GM23248 (cell line): ENCODE measurements around the gene TULP3. TPM values are rescaled to one million over a fixed set of nuclear protein-coding genes. Genes with fewer than 3 reads are reported as not detected.

ENCODE experiments used
- DNase-seq: peaks from one replicate; pipeline ENCODE4 v3.0.0-alpha.2; 2015
- H2AFZ ChIP-seq: fragments of 200-600 bp; sonication (generic); 2 replicates; pipeline ENCODE4 v1.6.1; 2016; ENCODE audit warnings: antibody characterized with exemption
- H3F3A ChIP-seq: fragments of 200-600 bp; sonication (generic); 2 replicates; pipeline ENCODE4 v1.6.1; 2016; ENCODE audit warnings: mild to moderate bottlenecking, antibody characterized with exemption, mixed run types; ENCODE audit not compliant: insufficient read depth
- H3K27ac ChIP-seq: fragments of 200-600 bp; sonication (generic); 2 replicates; pipeline ENCODE4 v1.5.1; 2016; ENCODE audit warnings: mild to moderate bottlenecking
- H3K27me3 ChIP-seq: fragments of 200-600 bp; sonication (generic); replicated peaks from 2 replicates; pipeline ENCODE4 v1.6.1; 2016; ENCODE audit warnings: mild to moderate bottlenecking; ENCODE audit not compliant: insufficient read depth
- H3K36me3 ChIP-seq: fragments of 200-600 bp; sonication (generic); 2 replicates; pipeline ENCODE4 v1.6.1; 2016; ENCODE audit warnings: low read depth, mild to moderate bottlenecking
- H3K4me1 ChIP-seq: fragments of 200-600 bp; sonication (generic); 2 replicates; pipeline ENCODE4 v1.6.1; 2016; ENCODE audit warnings: mild to moderate bottlenecking; ENCODE audit not compliant: insufficient read depth
- H3K4me2 ChIP-seq: fragments of 200-600 bp; sonication (generic); one replicate; pipeline ENCODE4 v1.6.1; 2016; ENCODE audit warnings: mild to moderate bottlenecking; ENCODE audit not compliant: unreplicated experiment
- H3K4me3 ChIP-seq: fragments of 200-600 bp; sonication (generic); 2 replicates; pipeline ENCODE4 v1.5.1; 2016; ENCODE audit warnings: mild to moderate bottlenecking
- H3K79me2 ChIP-seq: fragments of 200-600 bp; sonication (generic); 2 replicates; pipeline ENCODE4 v1.6.1; 2016; ENCODE audit warnings: mild to moderate bottlenecking; ENCODE audit not compliant: insufficient read depth
- H3K9ac ChIP-seq: fragments of 200-600 bp; sonication (generic); 2 replicates; pipeline ENCODE4 v1.6.1; 2016; ENCODE audit warnings: mild to moderate bottlenecking
- H3K9me2 ChIP-seq: fragments of 200-600 bp; sonication (generic); 2 replicates; pipeline ENCODE4 v1.6.1; 2016; ENCODE audit warnings: mixed run types, mild to moderate bottlenecking, moderate library complexity; ENCODE audit not compliant: insufficient read depth
- H3K9me3 ChIP-seq: fragments of 200-600 bp; sonication (generic); one replicate; pipeline ENCODE4 v1.6.1; 2017; ENCODE audit warnings: low read depth
- H4K20me1 ChIP-seq: fragments of 200-600 bp; sonication (generic); 2 replicates; pipeline ENCODE4 v1.6.0; 2016; ENCODE audit not compliant: insufficient read depth
- EZH2 ChIP-seq: fragments of 200-600 bp; sonication (generic); IDR thresholded peaks from 2 replicates; pipeline ENCODE4 v1.6.1; 2018; ENCODE audit warnings: antibody characterized with exemption, mild to moderate bottlenecking; ENCODE audit not compliant: insufficient read depth, poor library complexity, severe bottlenecking
- EZH2phosphoT487 ChIP-seq: fragments of 200-600 bp; sonication (generic); IDR thresholded peaks from 2 replicates; pipeline ENCODE4 v1.6.1; 2018; ENCODE audit warnings: antibody characterized with exemption, moderate library complexity, mild to moderate bottlenecking, low read depth; ENCODE audit not compliant: insufficient read depth
- whole genome bisulfite sequencing, 2 experiments: methylation state at CpG; one replicate each; pipeline ENCODE4 v1.1.6; 2015 to 2017; ENCODE audit warnings: low lambda C conversion rate in 2 of 2, low coverage in 1 of 2; ENCODE audit errors: missing lambda C conversion rate in 2 of 2; 5-methylcytosine and 5-hydroxymethylcytosine counted together
- in situ Hi-C: fragments of 300-500 bp; cut with MboI; formaldehyde crosslinking; loops from 2 replicates; pipeline ENCODE4 v1.15.0; 2020
- polyA plus RNA-seq: library from polyadenylated mRNA; unstranded; fragments of >200 nt; fragmentation: Nextera tagmentation; extraction: Ambion mirVana; gene quantifications from 2 replicates; pipeline ENCODE4 v1.2.1, GENCODE V29; 2016
- total RNA-seq: library from RNA; depleted of rRNA; stranded (reverse); fragments of >200 nt; shearing (Covaris generic); gene quantifications from 2 replicates; pipeline ENCODE4 v1.2.3, GENCODE V29; 2014

TULP3 gene
- total and polyA plus RNA-seq, 2 experiments from 2014 or later = 42.6 to 47.0 TPM

DNA sequence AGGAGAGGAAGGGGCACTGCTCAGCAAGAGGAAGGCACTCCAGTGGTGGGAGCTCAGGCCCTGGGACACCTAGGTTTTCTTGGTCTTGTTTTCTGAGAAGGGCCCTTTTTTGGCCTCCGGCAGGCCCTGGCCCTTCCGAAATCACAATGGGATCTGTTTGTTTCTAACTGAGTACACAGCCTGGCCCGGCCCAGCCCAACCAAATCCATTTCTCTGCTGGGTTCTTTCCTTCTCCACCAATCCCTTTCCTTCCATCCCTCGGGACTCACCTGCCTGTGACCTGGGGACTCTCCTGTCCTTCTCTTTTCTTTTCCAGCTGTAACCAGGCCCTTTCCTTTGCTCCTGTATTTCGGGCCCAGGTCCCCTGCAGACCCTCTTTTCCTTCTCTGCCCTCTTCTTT, 87.1 kb downstream of the TULP3 start:
- no peak overlapping the region for H3K9ac ChIP-seq
- no peak for DNase-seq
- H3K36me3 ChIP-seq = no peaks in the 10 kb centered on the region
- no peak overlapping the region for H3K27ac ChIP-seq
- H3K79me2 ChIP-seq = 0 out of 2 replicates have a peak, but pooled peaks cover 9% of the 10 kb centered on the region
- no peaks in the 10 kb centered on the region for H3K9me2 ChIP-seq
- no peaks in the 10 kb centered on the region for H3F3A ChIP-seq
- no peak overlapping the region for H3K4me3 ChIP-seq
- in situ Hi-C loops = no loop called here
- no peak overlapping the region for H2AFZ ChIP-seq
- TF ChIP-seq EZH2phosphoT487 = no peak
- TF ChIP-seq EZH2 = no peak
- no peak overlapping the region for H3K4me2 ChIP-seq
- no peaks in the 10 kb centered on the region for H3K27me3 ChIP-seq
- no peaks in the 10 kb centered on the region for H4K20me1 ChIP-seq
- no peaks in the 10 kb centered on the region for H3K9me3 ChIP-seq
- no peaks in the 10 kb centered on the region for H3K4me1 ChIP-seq
- WGBS, 2 experiments = 96 to 97% methylated on average over 5 of the region's 5 CpGs

DNA sequence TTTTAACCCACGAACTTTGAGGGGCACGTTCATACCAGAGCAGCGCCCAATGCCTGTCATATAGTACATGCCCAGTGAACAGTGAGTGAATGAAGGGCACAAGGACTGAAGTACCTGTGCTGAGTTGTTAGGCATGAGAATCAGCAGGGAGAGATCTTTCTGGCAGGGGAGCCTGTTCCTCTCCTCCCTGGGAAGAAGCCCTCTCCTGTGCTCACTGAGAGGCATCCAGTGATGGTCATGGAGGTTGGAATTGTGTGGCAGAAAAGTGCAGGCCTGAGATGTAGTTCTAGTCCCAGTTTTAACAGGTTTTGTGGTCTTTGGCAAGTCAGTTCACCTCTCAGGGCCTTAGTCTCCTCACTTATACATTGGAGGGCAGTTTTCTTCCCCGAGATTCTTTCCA, 89.1 kb downstream of the TULP3 start:
- 86 to 91% methylated on average over 4 of the region's 4 CpGs for WGBS, 2 experiments

DNA sequence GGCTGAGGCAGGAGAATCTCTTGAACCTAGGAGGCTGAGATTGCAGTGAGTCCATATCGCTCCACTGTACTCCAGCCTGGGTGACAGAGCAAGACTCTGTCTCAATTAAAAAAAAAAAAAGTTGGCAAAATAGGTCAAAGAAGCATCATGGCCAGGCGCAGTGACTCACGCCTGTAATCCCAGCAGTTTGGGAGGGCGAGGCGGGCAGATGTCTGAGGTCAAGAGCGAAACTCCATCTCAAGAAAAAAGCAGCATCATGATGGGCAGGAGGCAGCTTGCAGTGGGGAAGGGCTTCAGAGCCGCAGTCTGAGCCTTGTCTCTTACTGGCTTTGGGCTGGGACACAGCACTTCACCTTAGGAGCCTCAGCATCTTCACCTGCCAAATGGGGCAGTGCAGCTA, 89.9 kb downstream of the TULP3 start:
- H3K79me2 ChIP-seq = no peaks in the 10 kb centered on the region
- WGBS, 2 experiments = 81 to 82% methylated on average over 7 of the region's 7 CpGs
- in situ Hi-C loops = no loop called here

More for the DNA sequence above, 89.1 kb downstream of the TULP3 start:
- no peaks in the 10 kb centered on the region for H3K9me2 ChIP-seq
- TF ChIP-seq EZH2phosphoT487 = no peak
- TF ChIP-seq EZH2 = no peak
- no peak overlapping the region for H3K9ac ChIP-seq
- no peak overlapping the region for H3K4me3 ChIP-seq
- no peak overlapping the region for H3K4me2 ChIP-seq
- no peaks in the 10 kb centered on the region for H3K9me3 ChIP-seq
- H3F3A ChIP-seq = no peaks in the 10 kb centered on the region
- H3K27me3 ChIP-seq = no peaks in the 10 kb centered on the region
- H2AFZ ChIP-seq = no peak overlapping the region
- no peak overlapping the region for H3K27ac ChIP-seq
- no peak for DNase-seq
- no peaks in the 10 kb centered on the region for H3K36me3 ChIP-seq
- in situ Hi-C loops = no loop called here
- H4K20me1 ChIP-seq = no peaks in the 10 kb centered on the region
- no peaks in the 10 kb centered on the region for H3K4me1 ChIP-seq
- no peaks in the 10 kb centered on the region for H3K79me2 ChIP-seq

DNA sequence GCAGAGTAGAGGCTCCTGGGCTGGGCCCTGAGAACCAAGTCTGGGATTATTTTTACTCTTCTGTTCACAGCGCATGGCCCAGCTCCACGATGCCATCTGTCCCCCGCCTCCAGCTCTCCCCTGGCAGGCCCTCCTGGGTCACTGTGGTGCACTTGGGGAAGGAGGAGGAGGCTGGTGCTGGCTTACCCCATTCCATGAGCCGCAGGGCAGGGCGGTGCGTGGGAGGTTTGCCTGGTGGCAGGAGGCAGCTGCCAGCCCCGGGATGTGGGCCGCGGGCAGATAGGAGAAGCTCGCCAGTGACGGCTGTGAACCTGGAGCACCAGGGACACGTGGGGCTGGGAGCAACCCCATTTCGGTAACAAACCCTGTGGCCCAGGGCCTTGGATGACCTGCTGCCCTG, 91.7 kb downstream of the TULP3 start:
- Histone ChIP-seq H3F3A (no peaks in the 10 kb centered on the region), H3K4me3 (no peak overlapping the region), H3K9me2 (no peaks in the 10 kb centered on the region), H3K79me2 (no peaks in the 10 kb centered on the region), H4K20me1 (no peaks in the 10 kb centered on the region), H3K9ac (no peak overlapping the region), H3K36me3 (no peaks in the 10 kb centered on the region), H3K9me3 (no peaks in the 10 kb centered on the region), H3K27ac (no peak overlapping the region), H3K4me1 (no peaks in the 10 kb centered on the region), H3K27me3 (no peaks in the 10 kb centered on the region), H2AFZ (no peak overlapping the region), H3K4me2 (no peak overlapping the region)
- TF ChIP-seq EZH2phosphoT487 (no peak), EZH2 (no peak)
- in situ Hi-C loops = no loop called here
- 94 to 96% methylated on average over 11 to 13 of the region's 13 CpGs for WGBS, 2 experiments
- no peak for DNase-seq

More for the DNA sequence above, 89.9 kb downstream of the TULP3 start:
- no peaks in the 10 kb centered on the region for H3K9me3 ChIP-seq
- H3K9me2 ChIP-seq = no peaks in the 10 kb centered on the region
- H2AFZ ChIP-seq = no peak overlapping the region
- H3K27ac ChIP-seq = no peak overlapping the region
- no peak for DNase-seq
- TF ChIP-seq EZH2phosphoT487 (no peak), EZH2 (no peak)
- H3K4me1 ChIP-seq = no peaks in the 10 kb centered on the region
- H3K4me3 ChIP-seq = no peak overlapping the region
- H3K27me3 ChIP-seq = no peaks in the 10 kb centered on the region
- no peak overlapping the region for H3K4me2 ChIP-seq
- no peak overlapping the region for H3K9ac ChIP-seq
- H3K36me3 ChIP-seq = no peaks in the 10 kb centered on the region
- H3F3A ChIP-seq = no peaks in the 10 kb centered on the region
- no peaks in the 10 kb centered on the region for H4K20me1 ChIP-seq

DNA sequence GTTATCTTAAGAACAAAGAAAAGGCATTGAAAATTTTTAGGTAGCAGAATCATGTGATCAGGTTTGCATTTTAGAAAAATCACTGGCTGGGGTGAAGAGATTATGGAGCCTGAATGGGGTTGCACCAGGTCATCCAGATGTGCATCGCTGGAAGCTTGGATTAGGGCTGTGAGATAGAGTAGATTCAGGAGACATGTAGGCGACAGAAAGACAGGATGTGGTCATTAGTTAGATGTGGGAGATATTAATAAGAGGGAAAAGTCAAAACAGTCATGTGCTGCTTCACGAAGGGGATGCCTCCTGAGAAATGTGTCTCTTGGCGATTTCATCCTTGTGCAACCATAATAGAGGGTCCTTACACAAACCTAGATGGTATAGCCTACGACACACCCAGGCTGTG, 93.6 kb downstream of the TULP3 start:
- H3K27ac ChIP-seq = no peak overlapping the region
- H3K4me2 ChIP-seq = no peak overlapping the region
- H2AFZ ChIP-seq = no peak overlapping the region
- no peaks in the 10 kb centered on the region for H3F3A ChIP-seq
- TF ChIP-seq EZH2phosphoT487 (no peak), EZH2 (no peak)
- WGBS, 2 experiments = 79 to 80% methylated on average over 5 of the region's 5 CpGs
- in situ Hi-C loops = no loop called here
- H3K9me3 ChIP-seq = no peaks in the 10 kb centered on the region
- no peaks in the 10 kb centered on the region for H4K20me1 ChIP-seq
- no peak overlapping the region for H3K4me3 ChIP-seq
- H3K9ac ChIP-seq = no peak overlapping the region
- no peaks in the 10 kb centered on the region for H3K36me3 ChIP-seq
- H3K79me2 ChIP-seq = no peaks in the 10 kb centered on the region
- no peaks in the 10 kb centered on the region for H3K27me3 ChIP-seq
- no peaks in the 10 kb centered on the region for H3K9me2 ChIP-seq
- H3K4me1 ChIP-seq = no peaks in the 10 kb centered on the region
- no peak for DNase-seq
